PC-9 (cell line): Measurements from ENCODE around the gene SALL1. TPM values are rescaled to one million over a fixed set of nuclear protein-coding genes. Genes with fewer than 3 reads are reported as not detected.

Experiments
- BruUV-seq: library from RNA; stranded (reverse); fragments of 400-500 nt; replicated peaks from 2 replicates; lab custom pipeline; 2021; lab: Mats Ljungman, UMichigan
- CTCF ChIA-PET: fragments of 300-600 bp; sonication (Branson Sonifier 250); formaldehyde crosslinking; loops from one replicate; lab custom pipeline; 2022; ENCODE audit warnings: antibody characterized with exemption; lab: Charles Lee
- POLR2A ChIA-PET: fragments of 300-600 bp; sonication (Branson Sonifier 250); formaldehyde crosslinking; loops from one replicate; lab custom pipeline; 2022; ENCODE audit warnings: antibody characterized with exemption; ENCODE audit not compliant: unreplicated experiment; lab: Charles Lee
- DNase-seq, 2 experiments: peaks; one replicate each; pipeline versions ENCODE4 v3.0.0 to v3.0.0-alpha.2; 2015 to 2022; ENCODE audit warnings: mixed read lengths in 1 of 2
- H2AFZ ChIP-seq: fragments of 200-600 bp; sonication (generic); 2 replicates; pipeline ENCODE4 v1.8.1; 2017; ENCODE audit warnings: antibody characterized with exemption
- H3F3A ChIP-seq: fragments of 200-600 bp; sonication (generic); 2 replicates; pipeline ENCODE4 v1.8.1; 2017; ENCODE audit warnings: antibody characterized with exemption, mild to moderate bottlenecking, low read depth; ENCODE audit not compliant: insufficient read depth
- H3K27ac ChIP-seq: fragments of 200-600 bp; sonication (generic); 2 replicates; pipeline ENCODE4 v1.6.1; 2016; ENCODE audit warnings: mixed run types
- H3K27me3 ChIP-seq: fragments of 200-600 bp; sonication (generic); 2 replicates; pipeline ENCODE4 v1.6.1; 2016; ENCODE audit warnings: low read depth, mixed run types; ENCODE audit not compliant: insufficient read depth
- H3K36me3 ChIP-seq: fragments of 200-600 bp; sonication (generic); 2 replicates; pipeline ENCODE4 v1.6.1; 2016; ENCODE audit warnings: low read depth, mixed run types
- H3K4me1 ChIP-seq: fragments of 200-600 bp; sonication (generic); replicated peaks from 2 replicates; pipeline ENCODE4 v1.6.1; 2016; ENCODE audit warnings: mixed run types; ENCODE audit not compliant: insufficient read depth
- H3K4me2 ChIP-seq: fragments of 200-600 bp; sonication (generic); 2 replicates; pipeline ENCODE4 v1.6.1; 2017; ENCODE audit warnings: mixed run types
- H3K4me3 ChIP-seq: fragments of 200-600 bp; sonication (generic); 2 replicates; pipeline ENCODE4 v1.6.1; 2016; ENCODE audit warnings: mixed run types
- H3K79me2 ChIP-seq: fragments of 200-600 bp; sonication (generic); 2 replicates; pipeline ENCODE4 v1.6.1; 2017; ENCODE audit warnings: low read depth, mixed run types
- H3K9me2 ChIP-seq: fragments of 200-600 bp; sonication (generic); 2 replicates; pipeline ENCODE4 v1.8.1; 2017; ENCODE audit warnings: mild to moderate bottlenecking; ENCODE audit not compliant: insufficient read depth
- H3K9me3 ChIP-seq: fragments of 200-600 bp; sonication (generic); 2 replicates; pipeline ENCODE4 v1.8.1; 2016; ENCODE audit warnings: low read depth; ENCODE audit not compliant: insufficient read depth
- H4K20me1 ChIP-seq: fragments of 200-600 bp; sonication (generic); 2 replicates; pipeline ENCODE4 v1.8.1; 2017; ENCODE audit not compliant: insufficient read depth
- EZH2 ChIP-seq: fragments of 200-600 bp; sonication (generic); IDR thresholded peaks from 2 replicates; pipeline ENCODE4 v1.8.0; 2017; ENCODE audit warnings: antibody characterized with exemption, low read depth
- intact Hi-C: fragments of 100-400 bp; cut with micrococcal nuclease; formaldehyde crosslinking; loops from one replicate; pipeline ENCODE4 v1.10.0; 2022; ENCODE audit not compliant: unreplicated experiment
- total RNA-seq: library from RNA; stranded (reverse); gene quantifications from 2 replicates; pipeline ENCODE4 v1.2.3, GENCODE V29; 2021
- TF ChIP-seq, protein P1 (sequence below): fragments of 200-600 bp; sonication (generic); conservative IDR thresholded peaks from 2 replicates; pipeline ENCODE4 v1.6.1; 2017; ENCODE audit warnings: mixed run types, antibody characterized with exemption, mild to moderate bottlenecking, moderate library complexity

SALL1 gene
- total RNA-seq, 1 experiment from 2014 or later, result not detected

DNA sequence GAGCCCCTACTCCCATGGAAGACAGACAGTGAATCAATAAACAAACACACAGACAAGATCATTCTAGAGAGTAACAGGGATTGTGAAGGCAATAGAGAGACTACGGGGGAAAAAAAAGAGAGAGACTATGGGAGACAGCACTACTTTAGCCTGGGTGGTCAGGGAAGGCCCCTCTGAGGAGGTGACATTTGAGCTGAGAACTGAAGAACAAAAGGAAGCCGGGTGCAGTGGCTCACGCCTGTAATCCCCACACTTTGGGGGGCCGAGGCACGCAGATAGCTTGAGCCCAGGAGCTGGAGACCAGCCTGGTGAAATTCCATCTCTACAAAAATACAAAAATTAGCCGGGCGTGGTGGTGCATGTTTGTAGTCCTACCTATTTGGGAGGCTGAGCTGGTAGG lies 29.2 kb downstream of the SALL1 start:
- H3K36me3 ChIP-seq, result no peaks in the 10 kb centered on the region
- BruUV-seq, result no TSS peak
- peaks cover 26% of the 10 kb centered on the region; the same call in 1 of the 2 replicates for H3K27me3 ChIP-seq
- H4K20me1 ChIP-seq, result no peaks in the 10 kb centered on the region
- no peaks in the 10 kb centered on the region for H3K79me2 ChIP-seq
- H3K9me3 ChIP-seq, result no peaks in the 10 kb centered on the region
- POLR2A ChIA-PET, result no interaction called here
- no peak overlapping the region for H2AFZ ChIP-seq
- H3F3A ChIP-seq, result no peaks in the 10 kb centered on the region
- no peaks in the 10 kb centered on the region for H3K4me1 ChIP-seq
- DNase-seq, result no peak
- TF ChIP-seq, protein P1, sequence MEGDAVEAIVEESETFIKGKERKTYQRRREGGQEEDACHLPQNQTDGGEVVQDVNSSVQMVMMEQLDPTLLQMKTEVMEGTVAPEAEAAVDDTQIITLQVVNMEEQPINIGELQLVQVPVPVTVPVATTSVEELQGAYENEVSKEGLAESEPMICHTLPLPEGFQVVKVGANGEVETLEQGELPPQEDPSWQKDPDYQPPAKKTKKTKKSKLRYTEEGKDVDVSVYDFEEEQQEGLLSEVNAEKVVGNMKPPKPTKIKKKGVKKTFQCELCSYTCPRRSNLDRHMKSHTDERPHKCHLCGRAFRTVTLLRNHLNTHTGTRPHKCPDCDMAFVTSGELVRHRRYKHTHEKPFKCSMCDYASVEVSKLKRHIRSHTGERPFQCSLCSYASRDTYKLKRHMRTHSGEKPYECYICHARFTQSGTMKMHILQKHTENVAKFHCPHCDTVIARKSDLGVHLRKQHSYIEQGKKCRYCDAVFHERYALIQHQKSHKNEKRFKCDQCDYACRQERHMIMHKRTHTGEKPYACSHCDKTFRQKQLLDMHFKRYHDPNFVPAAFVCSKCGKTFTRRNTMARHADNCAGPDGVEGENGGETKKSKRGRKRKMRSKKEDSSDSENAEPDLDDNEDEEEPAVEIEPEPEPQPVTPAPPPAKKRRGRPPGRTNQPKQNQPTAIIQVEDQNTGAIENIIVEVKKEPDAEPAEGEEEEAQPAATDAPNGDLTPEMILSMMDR, result no peak
- no peak for TF ChIP-seq EZH2
- H3K4me2 ChIP-seq, result no peak overlapping the region
- CTCF ChIA-PET, result no interaction called here
- no peaks in the 10 kb centered on the region for H3K9me2 ChIP-seq
- no peak overlapping the region for H3K4me3 ChIP-seq
- H3K27ac ChIP-seq, result no peak overlapping the region
- intact Hi-C loops, result no loop called here

DNA sequence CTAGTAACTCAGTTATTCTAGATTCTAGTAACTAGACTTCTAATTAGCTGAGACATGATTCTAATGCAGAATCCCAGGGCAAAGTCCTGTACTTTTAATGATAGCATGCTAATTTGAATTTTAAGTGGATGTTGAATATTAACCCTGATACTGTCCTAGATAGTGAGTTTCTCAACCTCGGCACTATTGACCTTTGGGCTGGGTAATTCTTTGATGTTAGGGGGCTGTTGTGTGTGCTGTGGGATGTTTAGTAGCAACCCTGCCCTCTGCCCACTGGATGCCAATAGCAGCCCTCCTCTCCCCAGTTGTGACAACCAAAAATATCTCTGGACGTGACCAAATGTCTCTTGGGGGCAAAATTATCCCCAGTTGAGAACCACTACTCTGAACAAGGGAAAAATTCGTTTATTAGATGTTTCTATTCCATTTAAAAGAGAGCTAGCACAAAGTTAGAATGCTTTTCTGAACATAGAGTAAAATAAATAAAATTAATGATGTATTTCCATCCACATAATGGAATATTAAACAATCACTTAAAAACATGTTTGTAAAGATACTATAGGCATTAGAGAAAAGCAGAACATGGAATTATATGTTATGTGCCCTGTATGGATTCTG lies 30.2 kb downstream of the SALL1 start:
- Histone ChIP-seq H3F3A (no peaks in the 10 kb centered on the region), H3K79me2 (no peaks in the 10 kb centered on the region), H3K9me2 (no peaks in the 10 kb centered on the region), H3K36me3 (no peaks in the 10 kb centered on the region), H2AFZ (no peak overlapping the region), H3K4me3 (no peak overlapping the region), H4K20me1 (no peaks in the 10 kb centered on the region), H3K4me1 (no peaks in the 10 kb centered on the region), H3K27me3 (peaks cover 26% of the 10 kb centered on the region; the same call in 1 of the 2 replicates), H3K27ac (no peak overlapping the region), H3K9me3 (no peaks in the 10 kb centered on the region), H3K4me2 (no peak overlapping the region)
- DNase-seq, result no peak
- intact Hi-C loops, result no loop called here
- no peak for TF ChIP-seq EZH2
- TF ChIP-seq, protein P1, result no peak
- POLR2A ChIA-PET, result no interaction called here
- BruUV-seq, result no TSS peak
- CTCF ChIA-PET, result no interaction called here

DNA sequence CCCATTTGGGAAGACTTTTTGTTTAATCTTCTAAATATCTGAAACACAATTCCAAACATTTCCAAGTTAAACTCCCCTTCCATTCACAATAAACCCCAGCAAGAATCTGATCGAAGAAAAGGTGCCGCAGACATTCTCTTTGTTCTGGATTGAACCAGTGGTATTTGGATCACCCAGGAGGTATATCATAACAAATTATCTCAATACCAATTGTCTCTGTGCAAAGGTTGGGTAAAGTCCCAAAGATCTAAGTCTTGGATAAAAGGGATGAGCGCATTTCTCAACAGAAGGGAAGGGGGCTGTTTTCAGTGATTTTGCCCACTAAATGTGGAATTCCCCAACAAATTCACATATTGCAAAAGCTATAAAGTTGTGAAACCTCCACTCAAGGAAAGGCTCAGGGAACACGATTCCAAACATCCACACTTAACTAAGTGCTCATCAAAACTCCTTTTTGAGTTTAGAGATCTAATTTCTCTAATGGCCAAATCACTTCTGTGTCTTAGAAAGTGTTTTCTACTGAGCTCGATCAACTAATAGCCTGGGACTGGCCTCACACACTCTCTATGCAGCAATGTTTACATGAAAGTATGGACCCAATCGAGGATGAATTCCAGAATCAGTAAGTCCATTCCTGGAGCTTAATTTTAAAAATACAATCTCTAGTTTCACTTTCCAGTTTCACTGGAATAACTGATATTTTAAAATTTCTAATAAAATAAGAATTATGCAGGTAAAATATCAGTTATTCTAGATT lies 30.9 kb downstream of the SALL1 start:
- Histone ChIP-seq H3K4me2 (no peak overlapping the region), H3K9me3 (no peaks in the 10 kb centered on the region), H3K36me3 (no peaks in the 10 kb centered on the region), H3K27me3 (peaks cover 31% of the 10 kb centered on the region; the same call in 1 of the 2 replicates), H3K9me2 (no peaks in the 10 kb centered on the region), H4K20me1 (no peaks in the 10 kb centered on the region), H2AFZ (no peak overlapping the region), H3K4me3 (no peak overlapping the region), H3K27ac (no peak overlapping the region), H3K79me2 (no peaks in the 10 kb centered on the region), H3K4me1 (no peaks in the 10 kb centered on the region), H3F3A (no peaks in the 10 kb centered on the region)
- POLR2A ChIA-PET, result no interaction called here
- no peak for TF ChIP-seq EZH2
- TF ChIP-seq, protein P1, result no peak
- DNase-seq, result no peak
- CTCF ChIA-PET, result no interaction called here
- intact Hi-C loops, result no loop called here
- BruUV-seq, result no TSS peak
